Amniotic stem cell (primary cell): ENCODE results near the gene CSMD2.

ENCODE experiments used
- DNase-seq: peaks from one replicate; lab custom pipeline; 2025; lab: John Stamatoyannopoulos, UW

Gene CSMD2

DNA sequence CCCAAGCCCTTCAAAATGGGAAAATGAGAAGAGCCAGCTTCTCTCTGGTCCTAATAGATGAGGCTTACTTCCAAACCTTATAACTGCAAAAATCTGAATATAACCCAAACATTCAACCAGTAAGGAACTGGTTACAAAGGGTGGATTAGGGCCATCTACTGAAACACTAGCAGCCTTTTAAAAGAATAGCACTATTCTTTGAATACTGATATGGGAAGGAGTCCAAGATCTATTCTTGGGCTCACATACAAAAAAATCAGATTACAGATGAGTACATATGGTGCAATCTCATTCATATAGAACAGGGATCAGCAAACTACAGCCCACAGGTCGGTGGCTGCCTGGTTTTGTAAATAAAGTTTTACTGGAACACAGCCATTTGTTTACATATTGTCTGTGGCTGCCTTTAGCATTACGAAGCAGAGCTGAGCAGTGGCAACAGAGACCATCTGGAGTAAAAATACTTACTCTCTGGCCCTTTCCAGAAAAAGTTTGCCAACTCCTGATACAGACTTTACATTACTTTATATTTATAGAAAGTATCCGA is 524.8 kb downstream of the CSMD2 start:
- no peak for DNase-seq

DNA sequence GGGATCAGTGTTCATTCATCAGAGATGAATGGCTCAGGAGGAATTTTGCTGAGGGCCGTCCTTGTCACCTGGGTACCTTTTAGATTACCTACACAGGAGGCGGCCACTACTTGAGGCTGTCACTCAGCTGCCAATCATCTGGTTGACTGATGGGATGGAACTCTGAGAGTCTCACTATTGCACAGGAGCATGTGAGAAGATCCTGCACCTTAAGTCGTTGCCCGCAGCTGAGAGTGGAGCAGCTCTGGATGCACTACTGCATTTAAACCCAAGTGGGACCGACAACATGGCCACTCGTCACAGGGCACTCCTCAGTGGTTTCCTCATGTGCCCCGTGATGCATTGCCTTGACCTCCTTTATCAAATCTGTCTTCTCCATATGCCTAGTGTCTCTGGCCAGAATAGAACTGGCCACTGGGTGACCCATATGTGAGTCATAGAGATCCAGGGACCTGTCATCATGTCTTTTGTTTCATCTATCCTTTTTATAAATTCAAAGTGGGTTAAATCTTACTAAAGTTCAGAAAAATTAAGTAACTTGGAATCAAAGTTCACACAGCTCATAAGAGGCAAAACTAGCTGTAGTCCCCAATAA is 527.1 kb downstream of the CSMD2 start:
- no peak for DNase-seq

DNA sequence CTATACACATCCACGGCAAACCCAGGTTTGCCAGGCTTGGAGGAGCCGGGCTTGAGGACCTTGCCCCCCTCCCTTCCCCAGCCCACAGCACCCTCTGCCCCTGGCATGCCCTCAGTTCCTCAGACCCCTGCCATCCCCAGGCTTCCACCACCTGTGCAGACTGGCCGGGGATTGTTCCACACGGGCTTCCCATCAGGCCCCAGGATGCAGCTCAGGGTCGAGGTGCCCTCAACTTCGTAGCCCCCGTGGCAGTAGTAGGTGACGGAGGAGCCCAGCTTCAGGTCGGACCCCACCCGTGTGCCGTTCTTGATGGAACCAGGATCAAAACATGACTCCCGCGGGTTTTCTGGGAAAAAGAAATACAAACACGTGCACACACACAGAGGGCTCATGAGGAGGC is 528.8 kb downstream of the CSMD2 start:
- DNase-seq, result no peak

DNA sequence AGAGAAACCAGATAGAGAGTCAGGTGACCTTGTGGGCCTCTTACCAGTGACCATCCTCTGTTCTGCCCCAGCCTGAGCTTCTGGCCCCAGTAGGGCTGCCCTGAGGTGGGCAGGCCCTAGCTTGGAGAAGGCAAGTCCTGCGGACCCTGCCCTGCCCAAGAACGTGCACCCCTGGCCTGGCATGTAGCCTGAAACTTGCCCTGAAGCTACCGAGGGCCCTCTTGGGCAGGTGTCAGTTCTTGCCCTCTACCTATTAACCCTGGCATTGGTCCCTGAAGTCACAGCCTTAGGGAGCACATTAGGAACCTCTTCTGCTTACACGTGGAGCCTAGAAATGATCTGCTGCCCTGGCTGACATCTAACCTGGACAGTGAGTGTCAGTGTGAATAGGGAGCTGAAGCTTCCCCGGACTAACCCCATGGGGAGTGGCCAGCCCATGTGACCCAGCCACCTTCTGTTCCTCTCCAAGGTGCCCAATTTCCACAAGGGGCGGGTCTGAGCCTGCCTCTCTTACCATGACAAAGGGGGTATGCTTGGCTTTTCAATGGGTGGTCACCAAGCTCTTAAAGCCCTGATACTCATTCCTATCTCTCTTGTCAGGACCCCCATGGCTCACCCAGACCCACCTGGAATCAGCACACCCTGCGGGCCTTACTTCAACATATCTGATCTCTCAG is 529.6 kb downstream of the CSMD2 start:
- no peak for DNase-seq

DNA sequence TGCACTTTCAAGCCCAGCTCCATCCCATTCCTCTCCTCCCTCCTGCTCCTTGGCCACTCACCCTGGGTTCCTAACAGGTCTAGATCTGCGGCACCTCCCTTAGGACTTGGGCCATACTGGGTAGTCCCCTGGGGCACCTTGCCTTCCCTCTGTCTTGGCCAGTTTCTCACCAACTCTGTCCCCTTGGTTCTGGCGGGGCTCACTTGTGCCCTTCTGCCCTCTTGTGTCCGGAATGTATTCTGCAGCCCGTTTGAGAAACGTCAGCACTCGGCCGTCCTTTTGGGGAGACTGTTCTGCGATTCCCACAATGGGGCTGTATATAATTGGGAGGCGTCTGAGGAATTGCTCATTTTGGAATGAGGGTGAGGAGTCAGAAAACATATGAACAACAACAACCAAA is 530.2 kb downstream of the CSMD2 start:
- DNase-seq, result no peak

DNA sequence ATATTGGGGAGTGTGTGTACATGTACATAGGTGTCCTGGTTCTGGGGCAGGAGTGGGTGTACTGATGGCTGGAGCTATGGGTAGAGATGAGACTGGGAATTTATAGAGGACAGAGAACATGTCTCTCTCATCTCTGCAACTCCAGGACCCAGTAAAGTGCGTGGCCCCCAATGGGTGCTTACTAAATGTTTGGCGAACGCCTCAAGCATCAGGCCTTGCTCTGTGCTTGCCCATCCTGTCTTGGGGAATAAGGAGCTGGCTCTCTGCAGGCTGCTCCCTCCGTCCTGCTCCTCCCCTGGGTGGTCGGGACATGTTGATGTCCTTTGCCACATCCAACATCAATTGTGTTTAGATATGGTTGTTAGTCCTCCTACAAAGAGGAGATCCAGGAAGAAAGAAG is 530.9 kb downstream of the CSMD2 start:
- no peak for DNase-seq

DNA sequence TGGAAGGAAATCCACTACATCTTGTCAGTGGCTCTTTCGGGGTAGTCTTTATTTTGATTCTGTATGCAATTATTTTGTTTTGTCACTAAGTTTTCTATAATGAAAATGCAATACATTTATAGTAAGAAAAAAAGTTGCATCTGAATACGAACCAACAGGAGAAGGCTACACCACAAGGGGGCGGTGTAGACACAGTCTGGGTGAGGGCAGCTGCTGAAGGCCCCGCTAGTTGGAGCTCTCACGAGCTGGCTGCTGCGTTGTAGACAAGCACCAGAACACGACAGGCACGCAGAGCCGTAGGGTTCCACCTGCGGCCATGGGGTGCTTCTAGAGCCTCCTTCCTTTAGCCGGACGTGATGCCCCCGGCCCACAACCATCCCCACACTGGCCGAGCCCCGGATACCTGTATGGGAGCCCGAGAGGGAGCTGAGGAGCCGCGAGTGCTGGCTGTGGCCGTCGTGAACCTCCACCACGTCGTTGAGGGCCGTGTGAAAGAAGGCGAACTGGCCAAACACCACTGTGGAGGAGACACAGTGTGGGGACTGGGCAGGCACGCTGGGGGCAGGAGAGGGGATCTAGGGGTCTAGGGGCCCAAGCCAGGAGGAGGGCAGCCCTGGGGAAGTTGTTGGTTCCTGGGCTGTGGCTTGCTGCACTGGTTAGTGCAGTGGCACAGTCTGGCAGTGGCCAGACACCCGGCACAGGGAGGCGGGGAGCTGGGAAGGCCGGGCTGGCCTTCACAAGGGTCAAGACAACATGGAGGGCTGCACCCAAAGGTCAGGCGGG is 531.8 kb downstream of the CSMD2 start:
- peak; percentile 62 for DNase-seq

DNA sequence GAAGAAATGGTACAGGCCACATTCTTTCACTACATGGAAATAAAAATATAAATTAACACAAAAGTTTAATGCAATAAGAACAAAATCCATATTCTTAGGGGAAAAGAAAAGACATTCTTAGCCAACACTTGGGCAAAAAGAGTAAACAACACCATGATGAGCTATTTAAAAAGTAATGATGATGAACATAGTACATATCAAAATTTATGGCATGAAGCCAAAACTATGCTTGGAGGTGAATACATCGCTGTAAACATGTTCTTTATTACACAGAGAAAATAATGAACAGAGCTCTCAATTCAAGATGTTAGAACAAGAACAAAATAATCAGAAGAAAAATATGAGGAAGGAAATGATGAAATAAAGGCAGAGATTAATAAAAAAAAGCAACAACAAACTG is 534.3 kb downstream of the CSMD2 start:
- no peak for DNase-seq

DNA sequence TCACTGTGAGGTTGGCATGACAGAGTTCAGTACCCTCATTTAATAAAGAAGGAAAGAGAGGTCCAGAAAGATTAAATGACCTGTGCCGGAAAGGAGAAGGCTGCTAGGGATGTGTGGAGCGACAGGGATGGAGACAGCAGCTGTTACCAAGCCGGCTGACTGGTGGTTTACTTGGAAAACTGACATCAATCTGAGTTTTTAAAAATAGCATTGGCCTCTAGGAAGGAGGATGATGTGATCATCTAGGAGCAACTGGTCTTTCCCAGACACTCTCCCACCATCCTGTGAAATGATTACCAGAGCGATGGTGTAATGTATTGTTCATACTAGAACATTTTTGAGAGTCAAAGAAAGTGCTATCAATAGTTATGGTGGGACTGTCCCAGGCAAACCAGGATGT is 538.2 kb downstream of the CSMD2 start:
- DNase-seq, result no peak

DNA sequence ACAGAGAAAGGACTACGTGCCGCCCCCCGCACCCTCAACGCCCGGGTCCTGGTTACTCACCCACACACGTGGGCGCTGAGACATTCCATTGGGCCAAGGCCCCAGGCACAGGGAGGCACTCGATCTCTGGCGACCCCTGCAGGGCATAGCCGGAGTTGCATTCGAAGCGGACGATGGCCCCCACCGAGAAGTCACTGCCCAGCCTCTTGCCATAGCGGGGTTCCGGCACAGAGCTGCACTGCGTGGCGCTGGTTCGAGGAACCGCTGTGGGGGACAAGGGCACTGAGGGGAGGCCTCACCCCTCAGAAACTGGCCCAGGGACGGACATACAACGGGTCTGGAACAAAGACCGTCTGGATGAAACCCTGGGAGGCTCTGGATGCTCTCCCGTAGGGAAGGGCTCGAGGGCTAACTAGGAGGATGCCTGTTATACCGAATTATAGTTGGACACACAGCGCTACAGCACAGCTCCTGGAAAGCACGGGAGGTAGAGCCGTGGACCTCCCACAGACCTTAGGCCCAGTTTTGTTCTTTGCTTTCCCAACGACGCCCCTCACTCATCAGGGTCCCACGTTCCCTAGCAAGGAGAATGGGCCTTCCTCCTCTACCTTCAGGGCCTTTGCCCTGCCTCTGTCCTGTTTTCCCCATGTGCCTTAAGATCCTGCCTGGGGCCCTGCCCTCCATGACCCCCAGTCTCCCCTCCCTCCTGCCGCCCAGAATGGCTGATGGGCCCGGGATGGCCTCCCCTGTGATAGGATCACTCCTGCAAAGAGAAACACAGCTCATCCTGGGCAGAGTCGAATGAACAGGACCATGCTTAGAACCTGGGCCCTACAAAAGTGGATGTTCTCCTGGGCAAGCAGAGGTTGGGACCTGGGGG is 539.8 kb downstream of the CSMD2 start:
- DNase-seq, result no peak

DNA sequence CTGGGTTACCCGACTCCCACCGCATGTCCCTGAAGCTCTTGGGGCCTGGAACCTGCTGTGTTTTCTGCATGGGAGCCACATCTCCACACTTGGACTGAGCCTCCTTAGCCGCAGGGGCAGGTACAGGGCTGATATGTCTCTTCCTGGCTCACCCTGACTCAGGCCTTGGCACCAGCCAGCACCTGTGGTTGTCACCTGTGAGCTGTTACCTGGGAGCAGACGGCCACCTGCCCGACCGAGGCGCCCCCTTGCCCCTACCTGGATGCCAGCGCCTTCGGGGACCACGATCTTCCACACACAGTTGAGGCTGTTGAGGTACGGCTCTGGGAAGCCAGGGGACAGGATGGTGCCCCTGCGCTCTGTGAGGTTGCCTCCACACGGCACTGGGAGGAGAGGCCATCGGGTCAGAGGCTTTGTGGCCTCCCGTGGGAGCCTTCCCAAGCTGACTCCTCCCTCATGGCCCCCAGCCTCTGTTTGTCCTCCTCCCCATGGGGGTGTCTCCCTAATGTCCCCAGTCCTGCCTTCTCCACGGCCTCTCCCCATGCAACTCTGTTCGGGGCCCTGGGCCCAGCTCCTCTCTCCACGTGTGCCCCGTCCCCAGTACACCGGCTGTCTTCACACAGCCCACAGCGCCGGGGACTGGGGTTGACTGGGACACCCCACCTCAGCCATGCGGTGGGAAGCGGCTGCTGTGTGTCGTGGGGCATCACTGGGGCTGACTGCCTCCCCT is 540.6 kb downstream of the CSMD2 start:
- no peak for DNase-seq

DNA sequence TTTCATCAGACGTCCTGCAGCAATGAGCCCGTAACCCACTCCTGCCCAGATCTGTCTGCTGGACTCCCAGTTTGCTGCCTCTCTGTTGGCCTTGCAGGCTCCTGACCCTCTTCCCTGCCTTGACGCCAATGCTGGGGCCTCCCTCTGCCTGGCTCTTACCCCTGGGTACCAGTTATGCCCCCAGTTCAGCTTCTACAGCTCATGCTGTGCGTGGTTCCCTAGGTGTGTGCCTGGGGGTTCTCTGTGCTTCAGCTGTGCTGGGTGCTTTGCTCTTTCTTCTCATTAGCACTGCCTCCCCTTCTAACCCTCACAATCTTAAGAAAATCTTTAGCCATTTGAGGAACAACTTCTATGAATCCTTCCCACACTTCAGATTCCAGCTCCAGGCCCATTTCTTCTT is 541.2 kb downstream of the CSMD2 start:
- DNase-seq, result no peak

DNA sequence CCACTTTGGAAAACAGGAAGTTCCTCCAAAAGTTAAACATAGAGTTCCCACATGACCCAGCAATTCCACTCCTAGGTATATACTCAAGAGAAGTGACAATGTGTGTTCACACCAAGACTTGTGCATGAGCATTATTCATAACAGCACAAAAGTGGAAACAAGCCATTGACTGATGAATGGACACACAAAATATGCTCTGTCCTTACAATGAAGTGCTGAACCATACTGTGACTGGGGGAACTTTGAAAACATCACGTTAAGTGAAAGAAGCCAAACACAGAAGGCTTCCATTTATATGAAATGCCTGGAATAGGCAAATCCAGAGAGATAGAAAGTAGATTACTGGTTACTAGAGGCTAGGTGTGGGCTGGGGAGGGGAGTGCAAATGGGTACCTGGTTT is 542.3 kb downstream of the CSMD2 start:
- DNase-seq, result no peak

DNA sequence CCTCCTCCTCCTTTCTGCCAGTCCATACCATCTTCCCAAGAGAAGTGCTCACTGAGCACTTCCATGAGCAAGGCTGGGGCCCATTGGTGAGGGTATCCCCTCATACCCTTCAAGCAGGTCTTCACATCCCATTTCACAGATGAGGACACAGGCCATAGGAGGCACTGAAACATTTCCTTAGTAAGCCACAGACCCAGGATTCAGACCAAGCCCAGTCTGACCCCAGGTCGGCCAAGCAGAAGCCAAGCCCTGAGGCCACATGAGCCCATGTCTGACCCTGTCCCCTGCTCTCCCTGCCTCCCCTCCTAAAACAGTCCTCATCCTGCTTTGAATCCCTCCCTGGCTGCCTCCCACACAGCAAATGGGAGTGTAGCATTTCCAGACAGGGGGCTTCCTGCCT is 546.4 kb downstream of the CSMD2 start:
- no peak for DNase-seq

DNA sequence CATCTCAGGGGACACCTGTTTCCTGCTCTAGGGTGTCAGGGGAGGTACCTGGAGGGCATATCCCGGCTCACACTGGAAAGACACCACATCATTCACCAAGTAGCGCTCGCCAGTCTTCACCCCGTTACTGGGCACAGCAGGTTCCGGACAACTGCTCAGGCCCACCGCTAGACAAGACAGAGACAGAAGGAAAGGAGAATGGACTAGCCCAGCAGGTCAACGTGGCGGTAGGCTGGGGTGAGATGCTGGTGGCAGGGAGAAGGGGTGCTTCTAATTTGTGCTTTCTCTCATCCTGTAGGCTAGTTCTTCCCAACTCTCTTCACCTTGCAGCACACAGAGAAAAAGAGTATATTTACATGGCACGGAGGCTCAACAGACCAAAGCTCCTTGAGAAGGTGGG is 547.6 kb downstream of the CSMD2 start:
- DNase-seq, result no peak

DNA sequence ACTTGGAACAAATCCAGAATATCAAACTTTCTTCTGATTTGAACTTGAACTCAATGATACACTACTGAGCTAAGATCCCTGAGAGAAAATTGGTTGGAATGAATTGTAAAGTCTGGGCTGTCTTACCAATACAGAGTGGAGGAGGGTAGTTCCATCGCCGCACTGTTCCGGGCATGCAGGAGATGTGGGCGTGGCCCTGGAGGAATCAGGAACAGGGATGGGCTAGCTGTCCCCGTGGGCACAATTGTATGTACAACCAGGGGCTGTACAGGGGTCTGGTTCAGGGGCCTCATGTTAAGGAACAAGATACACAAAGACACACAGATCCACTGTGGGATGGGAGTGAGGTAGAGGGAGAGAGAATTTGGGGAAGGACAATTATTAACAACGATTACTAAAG is 548.2 kb downstream of the CSMD2 start:
- DNase-seq, result no peak

DNA sequence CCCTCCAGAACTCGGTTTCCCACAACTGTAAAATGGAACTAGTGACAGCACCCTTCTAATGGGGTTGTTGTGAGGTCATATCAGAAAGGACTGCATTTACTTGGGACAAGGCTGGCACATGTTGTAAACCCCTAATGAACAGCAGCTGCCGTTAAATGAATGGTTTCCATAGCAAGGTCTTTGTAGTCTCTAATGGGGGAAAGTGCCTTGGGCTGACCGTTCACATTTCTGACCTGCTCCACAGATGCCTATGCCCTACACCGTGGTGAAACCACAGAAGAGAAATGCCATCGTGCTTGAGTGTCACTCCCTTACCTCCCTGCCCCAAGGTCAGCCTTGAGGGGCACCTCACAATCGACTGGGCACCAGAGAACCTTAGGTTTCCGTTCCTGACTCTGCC is 549.5 kb downstream of the CSMD2 start:
- no peak for DNase-seq

DNA sequence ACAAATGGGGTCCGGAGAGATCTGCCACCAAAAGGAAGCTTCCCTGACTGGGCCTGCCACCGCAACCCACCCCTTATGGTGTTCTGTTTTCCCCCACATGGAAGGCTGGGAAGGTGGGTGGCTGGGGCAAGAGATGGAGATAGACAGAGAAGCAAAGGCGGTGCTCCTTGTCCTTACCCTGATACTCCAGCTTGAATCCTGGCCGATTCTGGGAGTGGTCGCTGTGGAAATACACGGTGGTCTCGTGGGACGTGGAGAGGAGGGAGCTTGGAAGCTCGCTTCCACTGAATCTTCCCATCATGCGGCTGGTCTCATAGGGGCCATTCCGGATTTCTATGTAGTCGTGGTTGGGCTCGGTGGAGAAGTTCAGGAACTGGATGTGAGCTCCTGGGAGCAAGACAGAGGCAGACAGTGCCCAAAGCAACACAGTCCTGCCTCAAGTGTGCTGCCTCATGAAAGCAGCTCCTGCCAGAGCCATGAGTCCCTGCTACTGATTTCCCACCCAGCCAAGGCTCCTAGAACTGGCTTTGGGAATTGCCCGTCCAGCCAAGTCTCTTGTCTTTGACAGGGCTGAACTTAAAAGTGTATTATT is 554.1 kb downstream of the CSMD2 start:
- DNase-seq, result no peak

DNA sequence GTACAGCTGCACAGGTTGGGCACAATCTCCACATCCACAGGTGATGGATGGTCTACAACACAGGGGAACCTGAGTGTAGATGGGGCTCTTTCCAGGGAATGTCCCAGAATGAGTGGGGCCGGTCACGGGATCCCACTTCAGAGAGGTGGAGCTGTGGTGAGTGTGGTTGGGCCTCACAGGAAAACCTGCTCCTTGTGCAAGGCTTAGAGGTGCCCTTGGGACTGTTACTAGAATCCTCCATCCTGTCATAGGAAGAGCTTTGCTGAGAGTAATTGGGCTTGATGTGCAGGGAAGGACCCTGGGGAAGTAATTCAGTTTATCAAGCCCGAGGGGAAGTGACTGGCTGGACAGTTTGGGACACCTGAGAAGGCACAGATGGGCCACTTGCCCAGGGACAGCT is 554.6 kb downstream of the CSMD2 start:
- DNase-seq, result no peak

DNA sequence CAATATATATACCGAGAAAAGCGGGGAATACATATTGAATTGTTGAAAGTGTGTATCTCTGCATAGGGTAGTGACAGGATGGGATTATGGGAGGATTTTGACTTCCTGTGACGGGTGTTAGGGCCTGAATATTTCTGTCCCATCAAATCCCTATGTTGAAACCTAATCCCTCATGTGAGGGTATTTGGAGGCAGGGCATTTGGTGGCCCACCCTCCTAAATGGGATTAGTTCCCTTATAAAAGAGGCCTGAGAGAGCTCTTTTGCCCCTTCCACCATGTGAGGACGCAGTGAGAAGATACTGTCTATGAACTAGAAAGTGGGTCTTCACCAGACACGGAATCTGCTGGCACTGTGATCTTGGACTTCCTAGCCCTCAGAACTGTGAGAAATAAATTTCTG is 555.3 kb downstream of the CSMD2 start:
- DNase-seq, result no peak

DNA sequence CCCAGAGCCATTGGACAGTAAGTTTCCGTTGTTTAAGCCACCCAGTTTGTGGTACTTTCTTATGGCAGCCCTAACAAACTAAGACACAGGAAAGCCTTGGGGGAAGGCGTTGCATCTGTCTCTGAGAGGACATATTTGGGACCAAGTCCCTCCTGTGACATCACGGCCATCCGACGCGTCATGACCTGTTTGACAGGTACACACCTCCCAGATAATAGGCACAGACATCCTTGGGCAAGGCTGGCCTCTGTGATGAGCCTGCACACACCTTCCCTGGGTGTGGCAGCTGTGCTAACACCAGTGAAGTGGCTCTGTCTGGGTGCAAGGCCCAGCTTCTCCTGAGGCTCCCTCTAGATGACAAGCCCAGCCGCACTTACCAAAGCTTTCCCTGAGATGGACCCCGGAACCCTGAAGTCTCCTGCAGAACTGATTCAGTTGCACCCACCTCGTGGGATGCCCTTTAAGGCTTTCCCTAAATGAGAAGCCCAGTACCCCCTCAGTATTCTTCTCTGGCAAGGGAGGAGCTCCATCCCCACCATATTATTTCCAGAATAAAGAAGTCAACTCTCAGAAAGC is 556.1 kb downstream of the CSMD2 start:
- no peak for DNase-seq
